ENCODE measurements around the gene ASL. TPM values are rescaled to one million over a fixed set of nuclear protein-coding genes. Genes with fewer than 3 reads are reported as not detected.

ASL gene
- 138 and 141 TPM in 2 replicates for polyA plus RNA-seq (2012; rRNA removed)
- polyA plus RNA-seq (2012; cell fraction: cytosol; rRNA removed), result 54.1 and 76.3 TPM in 2 replicates
- 426 and 428 TPM in 2 replicates for polyA plus RNA-seq (2012; cell fraction: nucleus; rRNA removed)

DNA sequence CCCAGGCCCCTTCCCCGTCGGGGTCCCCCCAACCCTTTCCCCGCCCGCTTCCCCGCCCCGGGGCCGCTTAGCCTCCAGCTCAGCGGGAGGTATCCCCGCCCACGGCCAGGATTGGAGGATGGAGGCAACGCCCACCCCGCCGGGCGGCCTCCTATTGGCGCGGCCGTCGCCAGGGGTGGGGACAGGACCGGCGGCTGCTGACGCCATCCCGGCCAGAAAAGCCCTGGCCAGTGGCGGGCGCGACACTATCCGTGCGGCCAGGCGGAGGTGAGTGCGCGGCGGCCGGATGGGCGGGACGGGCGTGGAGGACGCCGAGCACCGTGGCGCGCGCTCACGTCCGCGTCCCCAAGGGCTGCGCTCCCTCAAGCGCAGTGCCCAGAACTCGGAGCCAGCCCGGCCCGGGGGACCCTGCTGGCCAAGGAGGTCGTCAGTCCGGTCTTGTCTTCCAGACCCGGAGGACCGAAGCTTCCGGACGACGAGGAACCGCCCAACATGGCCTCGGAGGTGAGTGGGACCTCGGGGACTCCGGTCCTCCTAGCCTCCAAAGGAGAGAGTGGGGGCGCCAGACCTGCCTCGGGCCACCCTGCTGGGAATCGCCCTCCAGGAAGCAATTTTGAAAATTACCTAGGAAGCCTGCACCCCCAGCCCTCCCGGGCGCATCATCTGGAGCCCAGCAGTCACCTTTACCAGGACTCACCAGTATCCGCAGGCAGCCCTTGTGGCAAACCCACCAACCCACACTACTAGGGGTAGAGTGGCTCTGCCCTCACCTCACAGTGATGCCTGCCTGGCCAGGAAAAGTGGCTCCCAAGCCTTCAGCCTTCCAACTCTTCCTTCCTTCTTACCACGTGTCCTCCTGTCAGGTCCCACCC is at the start of gene ASL:
Gene ASL (plus strand): TSS at position 230 of the 872 bp plus-strand sequence. CDS start 263 bp downstream, at position 493.
- Histone ChIP-seq H3F3A (replicated peaks; ENCODE audit: insufficient read depth) (peaks cover 5% of the 10 kb centered on the region), H2AFZ (ENCODE audit: low read depth) (peak within 1 kb of the TSS; percentile 97), H3K4me3 (ENCODE audit: low read depth in 2 of 2, low read length in 1 of 2) (peak within 1 kb of the TSS; percentile 66 to 95), H3K9me3 (no peaks in the 10 kb centered on the region), H3K4me2 (peak within 1 kb of the TSS; percentile 86), H3K79me2 (ENCODE audit: insufficient read depth) (peaks cover 28% of the 10 kb centered on the region), H3K27ac (ENCODE audit: low read depth in 2 of 2, low read length in 1 of 2) (peak within 1 kb of the TSS in 1 of 2 experiments; percentile 70; a peak in 2 of 4 replicates), H3K27me3 (ENCODE audit: insufficient read depth) (no peaks in the 10 kb centered on the region), H3K9ac (peak within 1 kb of the TSS; percentile 70), H3K36me3 (replicated peaks in 1 of 2; ENCODE audit: control insufficient read depth in 1 of 2, insufficient read depth in 2 of 2, low read length in 1 of 2) (peaks cover 0 to 3% of the 10 kb centered on the region in 2 experiments), H3K9me2 (no peaks in the 10 kb centered on the region), H3K4me1 (ENCODE audit: control insufficient read depth in 1 of 2, insufficient read depth in 2 of 2, low read depth in 1 of 2, low read length in 1 of 2) (peaks cover 4 to 19% of the 10 kb centered on the region in 2 experiments; a peak in 1 of 4 replicates), H4K20me1 (ENCODE audit: insufficient read depth) (no peaks in the 10 kb centered on the region)
- POLR2A ChIA-PET, result interaction anchor here (0.7 to 2.2 kb wide), 7 partner anchors 11 to 553 kb away, joined by 3 to 6 read pairs (median 3); partner anchors contain the start of genes CRCP and KCTD7
- under 1% methylated on average over 23 of the region's 67 CpGs for WGBS (ENCODE audit: low lambda C conversion rate)
- DNase-seq, result peak; percentile 100
- CTCF ChIA-PET, result interaction anchor here (0.9 to 2.0 kb wide), 8 partner anchors 10 to 45 kb away, joined by 3 to 5 read pairs (median 4); no protein-coding TSS in a partner anchor
- TF ChIP-seq NRF1 (IDR thresholded peaks at IDR 0.05; ENCODE audit: low read depth, low read length), result no peak
- no peak for TF ChIP-seq GABPA (IDR thresholded peaks at IDR 0.05; ENCODE audit: low read depth)
- TF ChIP-seq TAF1 (IDR thresholded peaks at IDR 0.05; ENCODE audit: borderline replicate concordance, low read depth, low read length), result peak; percentile 95
- TF ChIP-seq, protein P1, sequence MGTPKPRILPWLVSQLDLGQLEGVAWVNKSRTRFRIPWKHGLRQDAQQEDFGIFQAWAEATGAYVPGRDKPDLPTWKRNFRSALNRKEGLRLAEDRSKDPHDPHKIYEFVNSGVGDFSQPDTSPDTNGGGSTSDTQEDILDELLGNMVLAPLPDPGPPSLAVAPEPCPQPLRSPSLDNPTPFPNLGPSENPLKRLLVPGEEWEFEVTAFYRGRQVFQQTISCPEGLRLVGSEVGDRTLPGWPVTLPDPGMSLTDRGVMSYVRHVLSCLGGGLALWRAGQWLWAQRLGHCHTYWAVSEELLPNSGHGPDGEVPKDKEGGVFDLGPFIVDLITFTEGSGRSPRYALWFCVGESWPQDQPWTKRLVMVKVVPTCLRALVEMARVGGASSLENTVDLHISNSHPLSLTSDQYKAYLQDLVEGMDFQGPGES (IDR thresholded peaks at IDR 0.05; ENCODE audit: low read depth, low read length), result no peak
- peak; percentile 88 for TF ChIP-seq POLR2AphosphoS5 (IDR thresholded peaks at IDR 0.05; ENCODE audit: low read depth, low read length)
- no peak for TF ChIP-seq RXRA (IDR thresholded peaks at IDR 0.05; ENCODE audit: borderline replicate concordance, low read depth)
- TF ChIP-seq, protein P2, sequence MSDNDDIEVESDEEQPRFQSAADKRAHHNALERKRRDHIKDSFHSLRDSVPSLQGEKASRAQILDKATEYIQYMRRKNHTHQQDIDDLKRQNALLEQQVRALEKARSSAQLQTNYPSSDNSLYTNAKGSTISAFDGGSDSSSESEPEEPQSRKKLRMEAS (IDR thresholded peaks at IDR 0.05; ENCODE audit: low read depth), result peak; percentile 94
- TF ChIP-seq MXI1 (IDR thresholded peaks at IDR 0.05; ENCODE audit: low read depth, low read length), result peak; percentile 99
- TF ChIP-seq YY1 (IDR thresholded peaks at IDR 0.05; ENCODE audit: low read depth), result peak; percentile 60; the same call in 1 of the 2 replicates
- no peak for TF ChIP-seq JUND (IDR thresholded peaks at IDR 0.05)
- TF ChIP-seq, protein P3, sequence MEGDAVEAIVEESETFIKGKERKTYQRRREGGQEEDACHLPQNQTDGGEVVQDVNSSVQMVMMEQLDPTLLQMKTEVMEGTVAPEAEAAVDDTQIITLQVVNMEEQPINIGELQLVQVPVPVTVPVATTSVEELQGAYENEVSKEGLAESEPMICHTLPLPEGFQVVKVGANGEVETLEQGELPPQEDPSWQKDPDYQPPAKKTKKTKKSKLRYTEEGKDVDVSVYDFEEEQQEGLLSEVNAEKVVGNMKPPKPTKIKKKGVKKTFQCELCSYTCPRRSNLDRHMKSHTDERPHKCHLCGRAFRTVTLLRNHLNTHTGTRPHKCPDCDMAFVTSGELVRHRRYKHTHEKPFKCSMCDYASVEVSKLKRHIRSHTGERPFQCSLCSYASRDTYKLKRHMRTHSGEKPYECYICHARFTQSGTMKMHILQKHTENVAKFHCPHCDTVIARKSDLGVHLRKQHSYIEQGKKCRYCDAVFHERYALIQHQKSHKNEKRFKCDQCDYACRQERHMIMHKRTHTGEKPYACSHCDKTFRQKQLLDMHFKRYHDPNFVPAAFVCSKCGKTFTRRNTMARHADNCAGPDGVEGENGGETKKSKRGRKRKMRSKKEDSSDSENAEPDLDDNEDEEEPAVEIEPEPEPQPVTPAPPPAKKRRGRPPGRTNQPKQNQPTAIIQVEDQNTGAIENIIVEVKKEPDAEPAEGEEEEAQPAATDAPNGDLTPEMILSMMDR (IDR thresholded peaks at IDR 0.05), result peak; percentile 20
- no peak for TF ChIP-seq GATA2 (CRISPR knock-in tag; IDR thresholded peaks at IDR 0.05)
- TF ChIP-seq, protein P4, sequence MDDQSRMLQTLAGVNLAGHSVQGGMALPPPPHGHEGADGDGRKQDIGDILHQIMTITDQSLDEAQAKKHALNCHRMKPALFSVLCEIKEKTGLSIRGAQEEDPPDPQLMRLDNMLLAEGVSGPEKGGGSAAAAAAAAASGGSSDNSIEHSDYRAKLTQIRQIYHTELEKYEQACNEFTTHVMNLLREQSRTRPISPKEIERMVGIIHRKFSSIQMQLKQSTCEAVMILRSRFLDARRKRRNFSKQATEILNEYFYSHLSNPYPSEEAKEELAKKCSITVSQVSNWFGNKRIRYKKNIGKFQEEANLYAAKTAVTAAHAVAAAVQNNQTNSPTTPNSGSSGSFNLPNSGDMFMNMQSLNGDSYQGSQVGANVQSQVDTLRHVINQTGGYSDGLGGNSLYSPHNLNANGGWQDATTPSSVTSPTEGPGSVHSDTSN (IDR thresholded peaks at IDR 0.05), result no peak
- TF ChIP-seq RFX5 (IDR thresholded peaks at IDR 0.05; ENCODE audit: low read length), result peak; percentile 80
- TF ChIP-seq, protein P5, sequence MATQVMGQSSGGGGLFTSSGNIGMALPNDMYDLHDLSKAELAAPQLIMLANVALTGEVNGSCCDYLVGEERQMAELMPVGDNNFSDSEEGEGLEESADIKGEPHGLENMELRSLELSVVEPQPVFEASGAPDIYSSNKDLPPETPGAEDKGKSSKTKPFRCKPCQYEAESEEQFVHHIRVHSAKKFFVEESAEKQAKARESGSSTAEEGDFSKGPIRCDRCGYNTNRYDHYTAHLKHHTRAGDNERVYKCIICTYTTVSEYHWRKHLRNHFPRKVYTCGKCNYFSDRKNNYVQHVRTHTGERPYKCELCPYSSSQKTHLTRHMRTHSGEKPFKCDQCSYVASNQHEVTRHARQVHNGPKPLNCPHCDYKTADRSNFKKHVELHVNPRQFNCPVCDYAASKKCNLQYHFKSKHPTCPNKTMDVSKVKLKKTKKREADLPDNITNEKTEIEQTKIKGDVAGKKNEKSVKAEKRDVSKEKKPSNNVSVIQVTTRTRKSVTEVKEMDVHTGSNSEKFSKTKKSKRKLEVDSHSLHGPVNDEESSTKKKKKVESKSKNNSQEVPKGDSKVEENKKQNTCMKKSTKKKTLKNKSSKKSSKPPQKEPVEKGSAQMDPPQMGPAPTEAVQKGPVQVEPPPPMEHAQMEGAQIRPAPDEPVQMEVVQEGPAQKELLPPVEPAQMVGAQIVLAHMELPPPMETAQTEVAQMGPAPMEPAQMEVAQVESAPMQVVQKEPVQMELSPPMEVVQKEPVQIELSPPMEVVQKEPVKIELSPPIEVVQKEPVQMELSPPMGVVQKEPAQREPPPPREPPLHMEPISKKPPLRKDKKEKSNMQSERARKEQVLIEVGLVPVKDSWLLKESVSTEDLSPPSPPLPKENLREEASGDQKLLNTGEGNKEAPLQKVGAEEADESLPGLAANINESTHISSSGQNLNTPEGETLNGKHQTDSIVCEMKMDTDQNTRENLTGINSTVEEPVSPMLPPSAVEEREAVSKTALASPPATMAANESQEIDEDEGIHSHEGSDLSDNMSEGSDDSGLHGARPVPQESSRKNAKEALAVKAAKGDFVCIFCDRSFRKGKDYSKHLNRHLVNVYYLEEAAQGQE (IDR thresholded peaks at IDR 0.05; ENCODE audit: low read depth, low read length), result no peak
- TF ChIP-seq, protein P6, sequence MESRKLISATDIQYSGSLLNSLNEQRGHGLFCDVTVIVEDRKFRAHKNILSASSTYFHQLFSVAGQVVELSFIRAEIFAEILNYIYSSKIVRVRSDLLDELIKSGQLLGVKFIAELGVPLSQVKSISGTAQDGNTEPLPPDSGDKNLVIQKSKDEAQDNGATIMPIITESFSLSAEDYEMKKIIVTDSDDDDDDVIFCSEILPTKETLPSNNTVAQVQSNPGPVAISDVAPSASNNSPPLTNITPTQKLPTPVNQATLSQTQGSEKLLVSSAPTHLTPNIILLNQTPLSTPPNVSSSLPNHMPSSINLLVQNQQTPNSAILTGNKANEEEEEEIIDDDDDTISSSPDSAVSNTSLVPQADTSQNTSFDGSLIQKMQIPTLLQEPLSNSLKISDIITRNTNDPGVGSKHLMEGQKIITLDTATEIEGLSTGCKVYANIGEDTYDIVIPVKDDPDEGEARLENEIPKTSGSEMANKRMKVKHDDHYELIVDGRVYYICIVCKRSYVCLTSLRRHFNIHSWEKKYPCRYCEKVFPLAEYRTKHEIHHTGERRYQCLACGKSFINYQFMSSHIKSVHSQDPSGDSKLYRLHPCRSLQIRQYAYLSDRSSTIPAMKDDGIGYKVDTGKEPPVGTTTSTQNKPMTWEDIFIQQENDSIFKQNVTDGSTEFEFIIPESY (IDR thresholded peaks at IDR 0.05; ENCODE audit: borderline replicate concordance, low read depth), result no peak
- peak; percentile 92; the same call in 1 of the 2 replicates for TF ChIP-seq SIN3A (IDR thresholded peaks at IDR 0.05; ENCODE audit: borderline replicate concordance, low read depth, low read length)
- no peak; the same call in 1 of the 2 replicates for TF ChIP-seq FOSL2 (IDR thresholded peaks at IDR 0.05; ENCODE audit: borderline replicate concordance, low read depth)
- TF ChIP-seq CHD2 (IDR thresholded peaks at IDR 0.05; ENCODE audit: low read length, partially characterized antibody), result peak; percentile 60
- no peak for TF ChIP-seq TEAD4 (IDR thresholded peaks at IDR 0.05; ENCODE audit: borderline replicate concordance, insufficient read depth)
- TF ChIP-seq MEF2A (IDR thresholded peaks at IDR 0.05; ENCODE audit: borderline replicate concordance, low read depth), result no peak

All from SK-N-SH (cell line).